Kidney (tissue), 14 donors: ENCODE measurements around the gene STX10. TPM values are rescaled to one million over a fixed set of nuclear protein-coding genes. Genes with fewer than 3 reads are reported as not detected.
"Not testable (repeated sequence)": the region's sequence is repeated elsewhere in the genome, so short reads cannot be mapped to it uniquely, and the experiment has no call there.

Source experiments
- DNase-seq, 5 donors: peaks; one replicate each; pipeline ENCODE4 v3.0.0-alpha.2; 2013 to 2020
- FAIRE-seq: peaks from 2 replicates; lab custom pipeline; 2012; peaks lifted over from hg19 to GRCh38; lab: Jason Lieb, UNC
- H3K27ac ChIP-seq, 2 donors: one replicate each; pipeline ENCODE4 v1.7.0; 2013; ENCODE audit warnings: low read depth in 2 of 2, low read length in 2 of 2, inconsistent platforms in 1 of 2
- H3K27me3 ChIP-seq: one replicate; pipeline ENCODE4 v1.7.1; 2013; ENCODE audit warnings: low read length, inconsistent platforms; ENCODE audit not compliant: control insufficient read depth, insufficient read depth
- H3K36me3 ChIP-seq, 3 donors: one replicate each; pipeline versions ENCODE4 v1.7.0 to v1.7.1; 2013; ENCODE audit warnings: low read length in 3 of 3, control low read depth in 1 of 3, inconsistent platforms in 1 of 3; ENCODE audit not compliant: insufficient read depth in 3 of 3, control insufficient read depth in 2 of 3
- H3K4me1 ChIP-seq, 3 donors: one replicate each; pipeline versions ENCODE4 v1.7.0 to v1.7.1; 2013; ENCODE audit warnings: low read length in 3 of 3, inconsistent platforms in 1 of 3, low read depth in 1 of 3; ENCODE audit not compliant: control insufficient read depth in 2 of 3, insufficient read depth in 2 of 3
- H3K4me3 ChIP-seq, 3 donors: one replicate each; pipeline versions ENCODE4 v1.7.0 to v1.8.1; 2013; ENCODE audit warnings: low read length in 3 of 3, control low read depth in 1 of 3, inconsistent platforms in 1 of 3
- H3K9ac ChIP-seq, 3 donors: one replicate each; pipeline versions ENCODE4 v1.7.0 to v1.7.1; 2013; ENCODE audit warnings: low read length in 3 of 3, control low read depth in 1 of 3, inconsistent platforms in 1 of 3
- H3K9me3 ChIP-seq, 3 donors: one replicate each; pipeline versions ENCODE4 v1.7.0 to v1.7.1; 2013; ENCODE audit warnings: low read length in 3 of 3, control low read depth in 1 of 3, inconsistent platforms in 1 of 3; ENCODE audit not compliant: control insufficient read depth in 2 of 3, insufficient read depth in 1 of 3
- intact Hi-C: fragments of 100-400 bp; cut with DNase I; formaldehyde crosslinking; loops from one replicate; pipeline ENCODE4 v1.11.1; 2022
- polyA plus RNA-seq: library from polyadenylated mRNA; stranded (reverse); fragments of 350-450 nt; fragmentation: Illumina TruSeq; extraction: RNeasy Lipid Tissue Mini Kit (QIAGEN cat#74804); gene quantifications from one replicate; pipeline ENCODE4 v1.2.3, GENCODE V29; 2014; ENCODE audit warnings: low read depth, low replicate concordance; ENCODE audit not compliant: insufficient read depth
- total RNA-seq: library from RNA; stranded (reverse); fragmentation: NEBNext Ultra II Directional; extraction: Animal tissue kit (Norgen Biotek cat#: 25700); gene quantifications from one replicate; pipeline ENCODE4 v1.2.1, GENCODE V29; 2021
- TF ChIP-seq, protein P1 (sequence below): IDR thresholded peaks from 3 replicates; pipeline ENCODE4 v1.5.1; 2012; ENCODE audit warnings: mild to moderate bottlenecking, moderate library complexity, borderline replicate concordance; ENCODE audit not compliant: insufficient read depth; ENCODE audit errors: extremely low read depth
- donor health status: control.
- donor health status: control.
- donor health status: control.
- donor health status: control.
- donor health status: control.
- donor health status: DM: yes; HTN: yes; CAD: no.
- donor health status: Normal renal cell carcinoma (clear cell type).

STX10 gene
- total and polyA plus RNA-seq, 2 donors from 2014 or later, result 39.5 to 52.9 TPM

DNA sequence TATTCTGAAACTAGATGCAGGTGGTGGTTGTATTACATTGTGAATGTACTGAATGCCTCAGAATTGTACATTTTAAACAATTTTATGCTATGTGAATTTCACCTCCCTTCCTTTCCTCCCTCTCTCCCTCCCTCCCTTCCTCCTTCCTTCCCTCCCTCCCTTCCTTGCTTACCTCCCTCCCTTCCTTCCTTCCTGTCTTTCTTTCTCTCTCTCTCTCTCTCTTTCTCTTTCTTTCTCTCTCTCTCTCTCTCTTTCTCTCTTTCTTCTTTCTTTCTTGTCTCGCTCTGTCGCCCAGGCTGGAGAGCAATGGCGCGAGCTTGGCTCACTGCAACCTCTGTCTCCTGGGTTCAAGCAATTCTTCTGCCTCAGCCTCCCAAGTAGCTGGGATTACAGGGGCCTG is 37.2 kb upstream of the STX10 start:
- no peaks in the 10 kb centered on the region for H3K9me3 ChIP-seq
- no peaks in the 10 kb centered on the region for H3K36me3 ChIP-seq
- H3K27ac ChIP-seq, result no peak overlapping the region
- no peak overlapping the region for H3K9ac ChIP-seq
- FAIRE-seq (no peak), DNase-seq (no peak)
- H3K27me3 ChIP-seq, result no peaks in the 10 kb centered on the region
- H3K4me3 ChIP-seq, result no peak overlapping the region
- H3K4me1 ChIP-seq, result peaks cover 0 to 4% (median 0%) of the 10 kb centered on the region in 3 donors
- TF ChIP-seq, protein P1, sequence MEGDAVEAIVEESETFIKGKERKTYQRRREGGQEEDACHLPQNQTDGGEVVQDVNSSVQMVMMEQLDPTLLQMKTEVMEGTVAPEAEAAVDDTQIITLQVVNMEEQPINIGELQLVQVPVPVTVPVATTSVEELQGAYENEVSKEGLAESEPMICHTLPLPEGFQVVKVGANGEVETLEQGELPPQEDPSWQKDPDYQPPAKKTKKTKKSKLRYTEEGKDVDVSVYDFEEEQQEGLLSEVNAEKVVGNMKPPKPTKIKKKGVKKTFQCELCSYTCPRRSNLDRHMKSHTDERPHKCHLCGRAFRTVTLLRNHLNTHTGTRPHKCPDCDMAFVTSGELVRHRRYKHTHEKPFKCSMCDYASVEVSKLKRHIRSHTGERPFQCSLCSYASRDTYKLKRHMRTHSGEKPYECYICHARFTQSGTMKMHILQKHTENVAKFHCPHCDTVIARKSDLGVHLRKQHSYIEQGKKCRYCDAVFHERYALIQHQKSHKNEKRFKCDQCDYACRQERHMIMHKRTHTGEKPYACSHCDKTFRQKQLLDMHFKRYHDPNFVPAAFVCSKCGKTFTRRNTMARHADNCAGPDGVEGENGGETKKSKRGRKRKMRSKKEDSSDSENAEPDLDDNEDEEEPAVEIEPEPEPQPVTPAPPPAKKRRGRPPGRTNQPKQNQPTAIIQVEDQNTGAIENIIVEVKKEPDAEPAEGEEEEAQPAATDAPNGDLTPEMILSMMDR, result no peak
- intact Hi-C loops, result no loop called here

DNA sequence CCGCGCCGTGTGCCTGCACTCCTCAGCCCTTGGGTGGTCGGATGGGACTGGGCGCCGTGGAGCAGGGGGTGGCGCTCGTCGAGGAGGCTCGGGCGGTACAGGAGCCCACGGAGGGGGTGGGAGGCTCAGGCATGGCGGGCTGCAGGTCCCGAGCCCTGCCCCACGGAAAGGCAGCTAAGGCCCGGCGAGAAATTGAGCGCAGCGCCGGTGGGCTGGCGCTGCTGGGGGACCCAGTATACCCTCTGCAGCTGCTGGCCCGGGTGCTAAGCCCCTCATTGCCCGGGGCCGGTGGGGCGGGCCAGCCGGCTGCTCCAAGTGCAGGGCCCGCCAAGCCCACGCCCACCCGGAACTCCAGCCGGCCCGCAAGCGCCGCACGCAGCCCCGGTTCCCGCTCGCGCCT is 36.5 kb upstream of the STX10 start:
- H3K9ac ChIP-seq, H3K9me3 ChIP-seq, H3K27ac ChIP-seq, H3K4me3 ChIP-seq, FAIRE-seq, H3K27me3 ChIP-seq, H3K4me1 ChIP-seq, intact Hi-C loops, DNase-seq, H3K36me3 ChIP-seq: not testable (repeated sequence)

DNA sequence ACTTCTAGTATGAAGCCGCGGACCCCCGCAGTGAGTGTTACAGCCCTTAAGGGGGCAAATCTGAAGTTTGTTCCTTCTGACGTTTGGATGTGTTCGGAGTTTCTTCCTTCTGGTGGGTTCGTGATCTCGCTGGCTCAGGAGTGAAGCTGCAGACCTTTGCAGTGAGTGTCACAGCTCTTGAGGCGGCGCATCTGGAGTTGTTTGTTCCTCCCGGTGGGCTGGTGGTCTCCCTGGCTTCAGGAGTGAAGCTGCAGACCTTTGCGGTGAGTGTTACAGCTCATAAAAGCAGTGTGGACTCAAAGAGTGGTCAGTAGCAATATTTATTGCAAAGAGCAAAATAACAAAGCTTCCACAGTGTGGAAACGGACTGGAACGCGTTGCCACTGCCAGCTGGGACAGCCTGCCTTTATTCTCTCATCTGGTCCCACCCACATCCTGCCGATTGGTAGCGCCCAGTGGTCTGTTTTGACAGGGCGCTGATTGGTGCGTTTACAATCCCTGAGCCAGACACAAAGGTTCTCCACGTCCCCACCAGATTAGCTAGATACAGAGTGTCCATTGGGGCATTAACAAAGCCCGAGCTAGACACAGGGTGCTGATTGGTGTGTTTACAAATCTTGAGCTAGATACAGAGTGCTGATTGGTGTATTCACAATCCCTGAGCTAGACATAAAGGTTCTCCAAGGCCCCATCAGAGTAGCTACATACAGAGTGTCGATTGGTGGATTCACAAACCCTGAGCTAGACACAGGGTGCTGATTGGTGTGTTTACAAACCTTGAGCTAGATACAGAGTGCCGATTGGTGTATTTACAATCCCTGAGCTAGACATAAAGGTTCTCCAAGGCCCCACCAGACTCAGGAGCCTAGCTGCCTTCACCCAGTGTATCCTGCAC is 35.8 kb upstream of the STX10 start:
- not testable (repeated sequence) for H3K4me3 ChIP-seq, H3K27me3 ChIP-seq

DNA sequence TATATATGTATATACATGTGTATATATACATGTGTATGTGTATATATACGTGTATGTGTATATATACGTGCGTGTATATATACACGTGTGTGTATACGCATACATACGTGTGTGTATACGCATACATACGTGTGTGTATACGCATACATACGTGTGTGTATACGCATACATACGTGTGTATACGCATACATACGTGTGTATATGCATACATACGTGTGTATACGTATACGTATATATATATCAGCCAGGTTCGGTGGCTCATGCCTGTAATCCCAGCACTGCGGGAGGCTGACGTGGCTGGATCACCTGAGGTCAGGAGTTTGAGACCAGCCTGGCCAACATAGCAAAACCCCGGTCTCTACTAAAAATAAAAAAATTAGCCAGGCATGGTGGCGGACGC is 34.8 kb upstream of the STX10 start:
- H3K4me3 ChIP-seq, DNase-seq, H3K27me3 ChIP-seq, intact Hi-C loops, H3K36me3 ChIP-seq, H3K9ac ChIP-seq, FAIRE-seq, H3K4me1 ChIP-seq, H3K27ac ChIP-seq, H3K9me3 ChIP-seq: not testable (repeated sequence)

More for the DNA sequence above, 35.8 kb upstream of the STX10 start:
- H3K4me1 ChIP-seq, H3K27ac ChIP-seq, intact Hi-C loops, H3K9ac ChIP-seq, H3K36me3 ChIP-seq, H3K9me3 ChIP-seq, FAIRE-seq: not testable (repeated sequence)
- DNase-seq, result peak in 1 of 5 donors; percentile 51

DNA sequence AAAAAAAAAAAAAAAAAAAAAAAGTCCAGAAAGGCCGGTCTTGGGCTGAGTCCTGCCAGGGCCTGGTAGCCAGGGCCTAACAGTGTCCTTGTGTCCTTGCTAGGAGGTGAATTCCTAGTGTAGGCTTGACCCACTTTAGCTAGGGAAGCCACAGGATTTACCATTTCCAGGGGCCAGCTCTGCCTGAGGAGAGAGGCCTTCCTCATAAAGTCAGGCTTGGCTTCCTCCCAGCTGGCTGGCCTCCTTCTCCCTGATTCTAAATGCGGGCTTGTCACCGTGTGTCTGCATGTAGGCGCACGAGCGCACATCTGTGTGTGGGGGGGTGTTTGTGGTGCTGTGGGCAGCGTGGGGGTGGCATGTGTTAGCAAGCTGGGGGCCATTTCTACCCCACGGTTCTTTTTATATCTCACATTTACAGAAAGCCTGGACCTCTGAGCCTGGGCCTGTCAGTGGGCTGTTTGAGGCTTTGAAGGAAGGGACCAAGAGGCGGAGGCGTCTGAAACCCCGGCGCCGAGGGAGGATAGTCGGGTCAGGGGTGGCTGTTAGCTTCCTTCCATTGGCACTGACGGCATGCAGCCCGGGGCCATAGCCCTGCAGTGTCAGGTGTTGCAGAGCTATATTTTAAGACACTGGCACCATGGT is 31.7 kb upstream of the STX10 start:
- H3K4me1 ChIP-seq, result peaks cover 0 to 6% (median 0%) of the 10 kb centered on the region in 3 donors
- H3K36me3 ChIP-seq, result no peaks in the 10 kb centered on the region
- H3K27ac ChIP-seq, result no peak overlapping the region
- peak overlapping the region in 1 of 3 donors; percentile 26 for H3K9ac ChIP-seq
- no peak for FAIRE-seq
- intact Hi-C loops, result no loop called here
- peak; percentile 58 to 89 (median 77) for DNase-seq
- TF ChIP-seq, protein P1, result no peak
- no peaks in the 10 kb centered on the region for H3K9me3 ChIP-seq
- H3K4me3 ChIP-seq, result no peak overlapping the region
- no peaks in the 10 kb centered on the region for H3K27me3 ChIP-seq

DNA sequence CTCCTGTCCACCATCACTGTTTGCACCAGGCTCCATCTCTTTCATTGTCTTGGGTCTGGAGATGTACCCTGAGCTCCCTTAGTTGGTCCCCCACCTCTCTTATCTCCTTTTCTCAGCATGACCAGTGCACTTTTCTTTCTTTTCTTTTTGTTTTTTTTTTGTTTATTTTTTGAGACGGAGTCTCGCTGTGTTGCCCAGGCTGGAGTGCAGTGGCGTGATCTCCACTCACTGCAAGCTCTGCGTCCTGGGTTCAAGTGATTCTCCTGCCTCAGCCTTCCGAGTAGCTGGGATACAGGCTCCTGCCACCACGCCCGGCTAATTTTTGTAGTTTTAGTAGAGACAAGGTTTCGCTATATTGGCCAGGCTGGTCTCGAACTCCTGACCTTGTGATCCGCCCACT is 28.1 kb upstream of the STX10 start:
- H3K4me1 ChIP-seq, H3K27ac ChIP-seq, FAIRE-seq, intact Hi-C loops, H3K9ac ChIP-seq, H3K4me3 ChIP-seq, H3K36me3 ChIP-seq, DNase-seq, H3K27me3 ChIP-seq, H3K9me3 ChIP-seq: not testable (repeated sequence)
